ENCODE results near the gene NUTF2. TPM values are rescaled to one million over a fixed set of nuclear protein-coding genes. Genes with fewer than 3 reads are reported as not detected.
A peak's percentile ranks its signal among the peaks of the same experiment; 100 is the strongest.
"Not testable (repeated sequence)": the region's sequence is repeated elsewhere in the genome, so short reads cannot be mapped to it uniquely, and the experiment has no call there.

NUTF2 gene
- total RNA-seq, 1 experiment from 2014 or later: 200 TPM

DNA sequence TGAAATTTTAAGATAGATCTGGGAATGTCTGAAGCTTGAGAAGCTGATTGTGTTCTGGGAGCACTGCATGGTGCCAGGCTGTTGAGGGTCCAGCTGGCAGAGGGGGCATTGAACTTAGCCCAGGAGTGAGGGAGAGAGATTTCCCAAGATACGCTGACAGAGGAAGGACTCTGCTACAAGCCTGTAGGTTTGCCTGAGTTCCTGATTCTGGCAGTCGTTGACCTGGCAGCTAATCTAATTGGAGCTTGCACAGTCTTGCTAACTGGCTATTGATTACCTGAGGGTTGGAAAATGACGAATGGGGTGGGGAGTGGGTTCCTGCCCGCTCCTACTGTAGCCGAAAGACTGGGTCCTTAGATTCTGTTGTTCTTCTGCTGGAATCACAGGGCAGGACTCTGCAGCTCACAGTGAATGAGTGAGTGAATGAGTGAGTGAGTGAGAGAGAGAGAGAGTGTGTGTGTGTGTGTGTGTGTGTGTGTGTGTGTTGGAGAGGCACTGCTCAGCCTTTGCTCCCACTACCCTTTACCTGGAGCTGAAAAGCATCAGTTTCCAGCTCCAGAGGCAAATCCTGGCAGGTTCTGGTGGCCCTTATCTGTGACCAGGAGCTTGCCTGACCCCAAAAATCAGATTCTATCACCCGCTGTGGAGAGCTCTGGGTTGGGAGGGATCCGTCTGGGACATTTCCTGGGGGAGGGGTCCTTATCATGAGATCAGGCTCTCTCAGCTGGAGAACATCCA is 68.2 kb downstream of the NUTF2 start:
- POLR2A ChIA-PET: interaction anchor here (0.8 kb wide), 1 partner anchor 31 kb away, joined by 3 read pairs; no protein-coding TSS in a partner anchor
- CTCF ChIA-PET: interaction anchor here (0.7 to 2.5 kb wide), 11 partner anchors 10 to 127 kb away, joined by 3 to 24 read pairs (median 4); partner anchors contain the start of genes DDX28, DUS2, LCAT and NRN1L
- H3K27ac Mint-ChIP-seq: peak overlapping the region; percentile 91

GRCh38 chr16:67915496-67915769 is 68.7 kb downstream of the NUTF2 start:
- POLR2A ChIA-PET: interaction anchor here (0.8 kb wide), 1 partner anchor 31 kb away, joined by 3 read pairs; no protein-coding TSS in a partner anchor
- peaks cover 38% of the 10 kb centered on the region for H3K4me1 Mint-ChIP-seq
- not testable (repeated sequence) for H3K9me3 Mint-ChIP-seq; DNase-seq (ENCODE audit: low spot score); H3K36me3 Mint-ChIP-seq; H3K27me3 Mint-ChIP-seq (ENCODE audit: low read depth)
- CTCF ChIA-PET: interaction anchor here (0.7 to 2.5 kb wide), 11 partner anchors 9 to 127 kb away, joined by 3 to 24 read pairs (median 4); partner anchors contain the start of genes DDX28, DUS2, LCAT and NRN1L
- ATAC-seq: peak; percentile 60
- H3K27ac Mint-ChIP-seq: peak overlapping the region; percentile 91
- peak overlapping the region; percentile 32; the same call in 1 of the 2 replicates for H3K4me3 Mint-ChIP-seq

More for the DNA sequence above, 68.2 kb downstream of the NUTF2 start:
- H3K36me3 Mint-ChIP-seq: peaks cover 5% of the 10 kb centered on the region
- peak overlapping the region; percentile 32 for H3K4me3 Mint-ChIP-seq
- ATAC-seq (peak; percentile 33; the same call in 1 of the 2 replicates), DNase-seq (ENCODE audit: low spot score) (no peak)
- TF ChIP-seq NFATC4 (CRISPR knock-in tag; IDR thresholded peaks at IDR 0.05) (no peak), FOXP1 (CRISPR knock-in tag; IDR thresholded peaks at IDR 0.05; ENCODE audit: borderline replicate concordance) (no peak), ZNF317 (CRISPR knock-in tag; IDR thresholded peaks at IDR 0.05; ENCODE audit: borderline replicate concordance, low read depth) (no peak), GTF2I (CRISPR knock-in tag; conservative IDR thresholded peaks at IDR 0.05) (no peak), ESRRA (CRISPR knock-in tag; IDR thresholded peaks at IDR 0.05; ENCODE audit: borderline replicate concordance) (no peak), AR (CRISPR knock-in tag; IDR thresholded peaks at IDR 0.05) (no peak), ZNF219 (CRISPR knock-in tag; IDR thresholded peaks at IDR 0.05; ENCODE audit: borderline replicate concordance) (no peak), ELF4 (CRISPR knock-in tag; IDR thresholded peaks at IDR 0.05; ENCODE audit: low read depth) (no peak), TEAD1 (CRISPR knock-in tag; IDR thresholded peaks at IDR 0.05) (no peak), CBFB (CRISPR knock-in tag; IDR thresholded peaks at IDR 0.05; ENCODE audit: low read depth) (no peak), KAT7 (CRISPR knock-in tag; IDR thresholded peaks at IDR 0.05; ENCODE audit: borderline replicate concordance) (no peak), MYBL2 (CRISPR knock-in tag; IDR thresholded peaks at IDR 0.05) (no peak)
- TF ChIP-seq, protein P1, sequence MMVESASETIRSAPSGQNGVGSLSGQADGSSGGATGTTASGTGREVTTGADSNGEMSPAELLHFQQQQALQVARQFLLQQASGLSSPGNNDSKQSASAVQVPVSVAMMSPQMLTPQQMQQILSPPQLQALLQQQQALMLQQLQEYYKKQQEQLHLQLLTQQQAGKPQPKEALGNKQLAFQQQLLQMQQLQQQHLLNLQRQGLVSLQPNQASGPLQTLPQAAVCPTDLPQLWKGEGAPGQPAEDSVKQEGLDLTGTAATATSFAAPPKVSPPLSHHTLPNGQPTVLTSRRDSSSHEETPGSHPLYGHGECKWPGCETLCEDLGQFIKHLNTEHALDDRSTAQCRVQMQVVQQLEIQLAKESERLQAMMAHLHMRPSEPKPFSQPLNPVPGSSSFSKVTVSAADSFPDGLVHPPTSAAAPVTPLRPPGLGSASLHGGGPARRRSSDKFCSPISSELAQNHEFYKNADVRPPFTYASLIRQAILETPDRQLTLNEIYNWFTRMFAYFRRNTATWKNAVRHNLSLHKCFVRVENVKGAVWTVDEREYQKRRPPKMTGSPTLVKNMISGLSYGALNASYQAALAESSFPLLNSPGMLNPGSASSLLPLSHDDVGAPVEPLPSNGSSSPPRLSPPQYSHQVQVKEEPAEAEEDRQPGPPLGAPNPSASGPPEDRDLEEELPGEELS (CRISPR knock-in tag; IDR thresholded peaks at IDR 0.05): no peak
- H3K27me3 Mint-ChIP-seq (ENCODE audit: low read depth): no peaks in the 10 kb centered on the region; the same call in 1 of the 2 replicates
- H3K9me3 Mint-ChIP-seq: no peaks in the 10 kb centered on the region
- peaks cover 38% of the 10 kb centered on the region for H3K4me1 Mint-ChIP-seq

GRCh38 chr16:67915831-67916723 is 69.3 kb downstream of the NUTF2 start:
- H3K4me3 Mint-ChIP-seq: peak overlapping the region; percentile 32; the same call in 1 of the 2 replicates
- no peaks in the 10 kb centered on the region for H3K9me3 Mint-ChIP-seq
- peak overlapping the region; percentile 91 for H3K27ac Mint-ChIP-seq
- TF ChIP-seq TEAD1 (CRISPR knock-in tag; IDR thresholded peaks at IDR 0.05): no peak
- peaks cover 38% of the 10 kb centered on the region for H3K4me1 Mint-ChIP-seq
- H3K36me3 Mint-ChIP-seq: no peaks in the 10 kb centered on the region; the same call in 1 of the 2 replicates
- ChIA-PET CTCF (interaction anchor here (0.7 to 2.5 kb wide), 10 partner anchors 10 to 126 kb away, joined by 3 to 24 read pairs (median 4); partner anchors contain the start of genes LCAT and NRN1L), POLR2A (no interaction called here)
- DNase-seq (ENCODE audit: low spot score) (no peak), ATAC-seq (no peak; the same call in none of the 2 replicates)
- no peaks in the 10 kb centered on the region; the same call in 1 of the 2 replicates for H3K27me3 Mint-ChIP-seq (ENCODE audit: low read depth)

Data from WTC11 (cell line).